SK-N-SH treated with all-trans-retinoic acid at 6 μM for 48 hours (cell line): ENCODE measurements around the gene RIBC1.

Source experiments
- ATAC-seq: fragments of 200-7000 bp; cut with Tn5 transposase; 3 replicates; pipeline ENCODE4 v1.9.1; 2020; ENCODE audit warnings: mild to moderate bottlenecking, moderate library complexity
- ARNTL ChIP-seq: fragments of 450-650 bp; formaldehyde crosslinking; IDR thresholded peaks from 2 replicates; pipeline ENCODE4 v1.5.0; 2020; ENCODE audit warnings: low read depth, mild to moderate bottlenecking, moderate library complexity, borderline replicate concordance
- BACH2 ChIP-seq: fragments of 250-450 bp; sonication (Bioruptor Pico); IDR thresholded peaks from 2 replicates; pipeline ENCODE4 v1.9.0; 2021; ENCODE audit warnings: mild to moderate bottlenecking, borderline replicate concordance
- CSDC2 ChIP-seq: fragments of 250-450 bp; sonication (Bioruptor Pico); IDR thresholded peaks from 2 replicates; pipeline ENCODE4 v1.5.0; 2020; ENCODE audit warnings: mild to moderate bottlenecking, moderate library complexity
- CSRNP3 ChIP-seq: fragments of 250-450 bp; sonication (Bioruptor Pico); IDR thresholded peaks from 2 replicates; pipeline ENCODE4 v1.5.1; 2021; ENCODE audit warnings: mild to moderate bottlenecking, moderate library complexity
- ESRRG ChIP-seq: fragments of 250-450 bp; sonication (Bioruptor Pico); IDR thresholded peaks from 2 replicates; pipeline ENCODE4 v1.6.1; 2021; ENCODE audit warnings: mild to moderate bottlenecking
- GLIS3 ChIP-seq: fragments of 250-450 bp; sonication (Bioruptor Pico); IDR thresholded peaks from 2 replicates; pipeline ENCODE4 v1.5.0; 2020; ENCODE audit warnings: mild to moderate bottlenecking, moderate library complexity
- ISL1 ChIP-seq: fragments of 250-450 bp; sonication (Bioruptor Pico); IDR thresholded peaks from 2 replicates; pipeline ENCODE4 v2.1.2; 2022; ENCODE audit warnings: mild to moderate bottlenecking, moderate library complexity
- OSR1 ChIP-seq: fragments of 250-450 bp; sonication (Bioruptor Pico); IDR thresholded peaks from 2 replicates; pipeline ENCODE4 v1.8.0; 2022; ENCODE audit warnings: moderate library complexity, mild to moderate bottlenecking, inconsistent platforms
- PATZ1 ChIP-seq: fragments of 250-450 bp; sonication (Bioruptor Pico); IDR thresholded peaks from 2 replicates; pipeline ENCODE4 v1.8.0; 2020; ENCODE audit warnings: mild to moderate bottlenecking, moderate library complexity, borderline replicate concordance
- POU6F1 ChIP-seq: fragments of 250-450 bp; sonication (Bioruptor Pico); IDR thresholded peaks from 2 replicates; pipeline ENCODE4 v1.8.0; 2021; ENCODE audit warnings: low read depth, mild to moderate bottlenecking, moderate library complexity, borderline replicate concordance
- PPARA ChIP-seq: fragments of 250-450 bp; sonication (Bioruptor Pico); IDR thresholded peaks from 2 replicates; pipeline ENCODE4 v1.5.0; 2020; ENCODE audit warnings: mild to moderate bottlenecking, borderline replicate concordance
- RARB ChIP-seq: fragments of 250-450 bp; sonication (Bioruptor Pico); IDR thresholded peaks from 2 replicates; pipeline ENCODE4 v1.8.0; 2021; ENCODE audit warnings: mild to moderate bottlenecking, moderate library complexity
- SNAI2 ChIP-seq: fragments of 250-450 bp; sonication (Bioruptor Pico); IDR thresholded peaks from 2 replicates; pipeline ENCODE4 v1.5.0; 2020; ENCODE audit warnings: mild to moderate bottlenecking, moderate library complexity
- TCF4 ChIP-seq: fragments of 250-450 bp; sonication (Bioruptor Pico); IDR thresholded peaks from 2 replicates; pipeline ENCODE4 v1.8.0; 2021; ENCODE audit warnings: mild to moderate bottlenecking, moderate library complexity, borderline replicate concordance
- TOX ChIP-seq: fragments of 250-450 bp; sonication (Bioruptor Pico); IDR thresholded peaks from 2 replicates; pipeline ENCODE4 v1.8.0; 2021; ENCODE audit warnings: mild to moderate bottlenecking, moderate library complexity, borderline replicate concordance
- TSHZ2 ChIP-seq: fragments of 250-450 bp; sonication (Bioruptor Pico); IDR thresholded peaks from 2 replicates; pipeline ENCODE4 v1.5.0; 2020; ENCODE audit warnings: mild to moderate bottlenecking, moderate library complexity
- ZC3H10 ChIP-seq: fragments of 250-450 bp; sonication (Bioruptor Pico); IDR thresholded peaks from 2 replicates; pipeline ENCODE4 v1.5.1; 2021; ENCODE audit warnings: mild to moderate bottlenecking, moderate library complexity
- ZFP3 ChIP-seq: fragments of 250-450 bp; sonication (Bioruptor Pico); IDR thresholded peaks from 2 replicates; pipeline ENCODE4 v1.5.0; 2020; ENCODE audit warnings: mild to moderate bottlenecking, moderate library complexity
- ZFP30 ChIP-seq: fragments of 450-650 bp; formaldehyde crosslinking; IDR thresholded peaks from 2 replicates; pipeline ENCODE4 v1.5.0; 2022; ENCODE audit warnings: mild to moderate bottlenecking, moderate library complexity
- ZNF565 ChIP-seq: fragments of 450-650 bp; formaldehyde crosslinking; conservative IDR thresholded peaks from 2 replicates; pipeline ENCODE4 v1.5.0; 2020; ENCODE audit warnings: low read depth, mild to moderate bottlenecking, moderate library complexity
- ZNF70 ChIP-seq: fragments of 450-650 bp; formaldehyde crosslinking; IDR thresholded peaks from 2 replicates; pipeline ENCODE4 v1.5.0; 2020; ENCODE audit warnings: mild to moderate bottlenecking, moderate library complexity
- ZNF8 ChIP-seq: fragments of 450-650 bp; formaldehyde crosslinking; IDR thresholded peaks from 2 replicates; pipeline ENCODE4 v1.5.0; 2020; ENCODE audit warnings: mild to moderate bottlenecking, moderate library complexity

Gene RIBC1

GRCh38 chrX:53433651-53434639 is 11.3 kb downstream of the RIBC1 start, which contains the start of gene HSD17B10:
Gene HSD17B10 (minus strand): TSS chrX:53434370. CDS start chrX:53434345, 25 bp downstream.
- ATAC-seq = peak; percentile 99
- no peak for TF ChIP-seq CSRNP3 (CRISPR knock-in tag)
- no peak for TF ChIP-seq ZFP30 (CRISPR knock-in tag)
- no peak for TF ChIP-seq CSDC2 (CRISPR knock-in tag)
- no peak for TF ChIP-seq ARNTL

GRCh38 chrX:53435997-53436396 is 13.3 kb downstream of the RIBC1 start:
- ATAC-seq = peak; percentile 77
- no peak for TF ChIP-seq PATZ1
- TF ChIP-seq ZFP30 (CRISPR knock-in tag) = no peak
- no peak for TF ChIP-seq OSR1 (CRISPR knock-in tag)
- no peak for TF ChIP-seq ZNF70 (CRISPR knock-in tag)
- no peak for TF ChIP-seq ESRRG
- TF ChIP-seq BACH2 = no peak
- no peak for TF ChIP-seq TSHZ2 (CRISPR knock-in tag)
- TF ChIP-seq ZFP3 (CRISPR knock-in tag) = no peak
- no peak for TF ChIP-seq TCF4 (CRISPR knock-in tag)
- no peak for TF ChIP-seq ZNF565 (CRISPR knock-in tag)
- no peak for TF ChIP-seq GLIS3
- no peak for TF ChIP-seq ZNF8 (CRISPR knock-in tag)
- no peak for TF ChIP-seq PPARA
- no peak for TF ChIP-seq ARNTL
- no peak for TF ChIP-seq SNAI2
- no peak for TF ChIP-seq CSDC2 (CRISPR knock-in tag)
- TF ChIP-seq RARB = no peak
- no peak for TF ChIP-seq ZC3H10 (CRISPR knock-in tag)
- TF ChIP-seq TOX = no peak

- TF ChIP-seq ZNF565 (CRISPR knock-in tag) (no peak), TSHZ2 (CRISPR knock-in tag) (no peak), CSRNP3 (CRISPR knock-in tag) (no peak), PPARA (no peak), CSDC2 (CRISPR knock-in tag) (no peak), ZNF70 (CRISPR knock-in tag) (no peak), POU6F1 (CRISPR knock-in tag) (no peak), SNAI2 (no peak), GLIS3 (no peak), ISL1 (CRISPR knock-in tag) (no peak), OSR1 (CRISPR knock-in tag) (no peak), ZFP30 (CRISPR knock-in tag) (no peak), ZNF8 (CRISPR knock-in tag) (no peak), TCF4 (CRISPR knock-in tag) (no peak), PATZ1 (no peak), ZFP3 (CRISPR knock-in tag) (no peak)
- no peak for ATAC-seq
These were observed 14.5 kb downstream of the RIBC1 start for GRCh38 chrX:53437206-53437605.
